ENCODE measurements around the gene TMEM143. TPM values are rescaled to one million over a fixed set of nuclear protein-coding genes. Genes with fewer than 3 reads are reported as not detected.

The TMEM143 gene
- total RNA-seq, 1 experiment from 2014 or later, result 24.8 TPM

GRCh38 chr19:48390188-48391099, 26.7 kb upstream of the TMEM143 start:
- Histone ChIP-seq H4K20me1 (ENCODE audit: insufficient read depth) (peaks cover 20% of the 10 kb centered on the region), H3K36me3 (ENCODE audit: low read depth) (peaks cover 30% of the 10 kb centered on the region), H3K27me3 (ENCODE audit: insufficient read depth, low read depth) (peaks cover 11% of the 10 kb centered on the region), H3K9me2 (ENCODE audit: insufficient read depth) (no peaks in the 10 kb centered on the region), H3F3A (ENCODE audit: insufficient read depth, low read depth) (peaks cover 43% of the 10 kb centered on the region), H3K9me3 (ENCODE audit: insufficient read depth, low read depth) (no peaks in the 10 kb centered on the region), H3K79me2 (ENCODE audit: low read depth) (peaks cover 34% of the 10 kb centered on the region), H3K4me1 (replicated peaks; ENCODE audit: insufficient read depth) (no peaks in the 10 kb centered on the region), H3K4me3 (peak overlapping the region; percentile 91), H3K27ac (peak overlapping the region; percentile 58), H3K4me2 (peak overlapping the region; percentile 99), H2AFZ (peak overlapping the region; percentile 75)
- TF ChIP-seq EZH2 (IDR thresholded peaks at IDR 0.05; ENCODE audit: low read depth) (no peak), CTCF (conservative IDR thresholded peaks at IDR 0.05) (peak; percentile 77)
- intact Hi-C loops (cut with micrococcal nuclease; ENCODE audit: unreplicated experiment), result loop anchor here (1.0 to 5.0 kb wide), 3 partner anchors 26 to 123 kb away; partner anchors contain the start of gene SYNGR4
- TSS peak; percentile 45 for BruUV-seq (replicated peaks)
- DNase-seq, result peak in 1 of 2 experiments; percentile 56
- POLR2A ChIA-PET (ENCODE audit: unreplicated experiment), result interaction anchor here (0.6 to 1.5 kb wide), 3 partner anchors 13 to 103 kb away, joined by 7 to 22 read pairs (median 8); partner anchors contain the start of genes SYNGR4 and TMEM143
- CTCF ChIA-PET, result interaction anchor here (1.1 to 1.6 kb wide), 5 partner anchors 55 to 199 kb away, joined by 3 to 30 read pairs (median 4); no protein-coding TSS in a partner anchor

- Histone ChIP-seq H3K79me2 (ENCODE audit: low read depth) (peaks cover 34% of the 10 kb centered on the region), H3K27me3 (ENCODE audit: insufficient read depth, low read depth) (no peaks in the 10 kb centered on the region), H3K36me3 (ENCODE audit: low read depth) (peaks cover 45% of the 10 kb centered on the region), H3K4me3 (no peak overlapping the region), H2AFZ (no peak overlapping the region), H4K20me1 (ENCODE audit: insufficient read depth) (peaks cover 24% of the 10 kb centered on the region), H3K27ac (no peak overlapping the region), H3F3A (ENCODE audit: insufficient read depth, low read depth) (peaks cover 45% of the 10 kb centered on the region), H3K4me2 (no peak overlapping the region), H3K4me1 (replicated peaks; ENCODE audit: insufficient read depth) (no peaks in the 10 kb centered on the region), H3K9me3 (ENCODE audit: insufficient read depth, low read depth) (no peaks in the 10 kb centered on the region), H3K9me2 (ENCODE audit: insufficient read depth) (no peaks in the 10 kb centered on the region)
- POLR2A ChIA-PET (ENCODE audit: unreplicated experiment), result no interaction called here
- BruUV-seq (replicated peaks), result no TSS peak
- TF ChIP-seq CTCF (conservative IDR thresholded peaks at IDR 0.05) (no peak), EZH2 (IDR thresholded peaks at IDR 0.05; ENCODE audit: low read depth) (no peak)
- CTCF ChIA-PET, result interaction anchor here (0.7 kb wide), 1 partner anchor 278 kb away, joined by 10 read pairs; no protein-coding TSS in a partner anchor
- DNase-seq, result no peak
- intact Hi-C loops (cut with micrococcal nuclease; ENCODE audit: unreplicated experiment), result no loop called here
Observed at GRCh38 chr19:48386981-48387380, 23.2 kb upstream of the TMEM143 start.

- no peaks in the 10 kb centered on the region for H3K9me3 ChIP-seq (ENCODE audit: insufficient read depth, low read depth)
- H3K36me3 ChIP-seq (ENCODE audit: low read depth), result peaks cover 45% of the 10 kb centered on the region
- ChIA-PET POLR2A (ENCODE audit: unreplicated experiment) (no interaction called here), CTCF (interaction anchor here (0.5 kb wide), 1 partner anchor 256 kb away, joined by 3 read pairs; no protein-coding TSS in a partner anchor)
- peaks cover 49% of the 10 kb centered on the region for H3F3A ChIP-seq (ENCODE audit: insufficient read depth, low read depth)
- H4K20me1 ChIP-seq (ENCODE audit: insufficient read depth), result peaks cover 24% of the 10 kb centered on the region
- no peaks in the 10 kb centered on the region for H3K9me2 ChIP-seq (ENCODE audit: insufficient read depth)
- no peak overlapping the region for H3K27ac ChIP-seq
- no peaks in the 10 kb centered on the region for H3K27me3 ChIP-seq (ENCODE audit: insufficient read depth, low read depth)
- H2AFZ ChIP-seq, result no peak overlapping the region
- no peak for TF ChIP-seq CTCF (conservative IDR thresholded peaks at IDR 0.05)
- TF ChIP-seq EZH2 (IDR thresholded peaks at IDR 0.05; ENCODE audit: low read depth), result no peak
- DNase-seq, result no peak
- intact Hi-C loops (cut with micrococcal nuclease; ENCODE audit: unreplicated experiment), result no loop called here
- BruUV-seq (replicated peaks), result no TSS peak
- H3K79me2 ChIP-seq (ENCODE audit: low read depth), result peaks cover 26% of the 10 kb centered on the region
- H3K4me2 ChIP-seq, result no peak overlapping the region
- H3K4me1 ChIP-seq (replicated peaks; ENCODE audit: insufficient read depth), result no peaks in the 10 kb centered on the region
- H3K4me3 ChIP-seq, result no peak overlapping the region
Observed at GRCh38 chr19:48385461-48386087, 21.8 kb upstream of the TMEM143 start.
